Transverse colon (tissue), 4 donors: Measurements from ENCODE around the gene ZNF835.

Experiments used
- CTCF ChIP-seq, 5 experiments: fragments of 200-600 bp in 3 of 5; fragments of 450-650 bp in 2 of 5; sonication (generic) in 3 of 5; IDR thresholded peaks; 1 replicate in 2 of 5; 2 replicates in 3 of 5; pipeline ENCODE4 v1.5.1; 2016 to 2017; ENCODE audit warnings: antibody characterized with exemption in 5 of 5, inconsistent platforms in 3 of 5, mild to moderate bottlenecking in 2 of 5, moderate library complexity in 1 of 5
- EP300 ChIP-seq: sonication (generic); formaldehyde crosslinking; IDR thresholded peaks from one replicate; pipeline ENCODE4 v1.6.1; 2017; ENCODE audit warnings: antibody characterized with exemption, low read depth
- POLR2A ChIP-seq: fragments of 450-650 bp; IDR thresholded peaks from one replicate; pipeline ENCODE4 v1.6.1; 2016; ENCODE audit warnings: antibody characterized with exemption, mild to moderate bottlenecking, moderate library complexity
- POLR2AphosphoS5 ChIP-seq, 3 donors: sonication (generic); formaldehyde crosslinking; IDR thresholded peaks; one replicate each; pipeline ENCODE4 v1.6.1; 2016; ENCODE audit warnings: antibody characterized with exemption in 3 of 3

GRCh38 chr19:56637976-56638555, 33.5 kb downstream of the ZNF835 start:
- TF ChIP-seq POLR2A = no peak
- TF ChIP-seq POLR2AphosphoS5 (IDR thresholded peaks at IDR 0.05) = no peak
- TF ChIP-seq CTCF (IDR thresholded peaks at IDR 0.05) = no peak
- TF ChIP-seq EP300 = no peak
